ENCODE measurements around the gene ITPKA.

DNA sequence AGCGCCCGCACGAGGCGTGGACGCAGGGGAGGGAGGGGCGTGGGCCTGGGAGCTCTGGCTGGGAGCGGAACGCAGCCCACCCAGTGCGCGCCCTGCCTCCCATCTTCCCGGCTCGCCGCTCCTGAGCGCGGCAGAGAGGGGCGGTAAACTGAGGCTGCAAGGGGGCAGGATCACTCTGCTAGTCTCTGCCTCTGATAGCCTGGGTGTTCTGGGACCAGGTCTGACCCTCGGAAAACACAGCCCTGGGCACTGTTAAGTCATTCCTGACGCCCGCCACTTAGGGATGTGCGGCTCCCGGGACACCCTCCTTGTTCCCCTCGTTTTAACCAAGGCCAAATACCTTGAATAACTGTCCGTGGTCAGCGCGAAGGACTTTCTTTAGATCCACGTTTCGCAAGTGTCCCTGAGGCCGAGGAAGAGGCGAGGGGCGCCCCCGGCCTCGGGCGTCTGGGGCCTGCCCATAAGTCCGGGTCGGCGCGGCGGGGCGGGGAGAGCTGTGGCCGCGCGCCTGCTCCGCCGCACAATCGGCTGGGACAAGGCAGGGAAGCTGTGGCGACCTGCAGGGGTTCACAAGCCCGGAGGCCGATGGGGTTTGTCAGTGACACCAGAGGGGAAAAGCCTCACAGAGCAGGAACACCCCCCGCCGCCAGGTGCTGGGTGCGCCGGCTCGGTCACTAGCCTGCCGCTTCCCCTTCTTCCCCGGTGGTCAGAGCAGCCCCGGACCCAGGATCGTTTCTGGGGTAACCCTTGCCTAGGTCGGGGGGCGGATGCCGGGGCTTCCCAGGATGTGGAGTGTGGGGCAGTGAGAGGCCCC lies 1.5 kb downstream of the ITPKA start:
- no peak for TF ChIP-seq CTCF (IDR thresholded peaks at IDR 0.05; ENCODE audit: low read length)
- no peak for TF ChIP-seq EZH2 (IDR thresholded peaks at IDR 0.05; ENCODE audit: borderline replicate concordance, low read length)

All from OCI-LY1 (cell line).